ENCODE measurements around the gene TERT. TPM values are rescaled to one million over a fixed set of nuclear protein-coding genes. Genes with fewer than 3 reads are reported as not detected.

TERT gene
- total and polyA plus RNA-seq, 2 of the 8 experiments (the other 6 are each of a cell fraction or from before 2014, with no cell fraction given): 13.1 to 23.1 TPM

GRCh38 chr5:1280177-1281037 lies 14.5 kb downstream of the TERT start:
- H2BK120ac ChIP-seq (replicated peaks; ENCODE audit: low read depth, low read length): no peak overlapping the region
- peaks cover 3% of the 10 kb centered on the region for H3K79me1 ChIP-seq (ENCODE audit: low read depth, low read length)
- H3K4me3 ChIP-seq (ENCODE audit: extremely low read depth in 1 of 4, insufficient read depth in 2 of 4, low read depth in 3 of 4, low read length in 4 of 4): no peak overlapping the region
- H3K23ac ChIP-seq (ENCODE audit: insufficient read length): no peak overlapping the region
- H3K27ac ChIP-seq (ENCODE audit: low read depth, low read length): no peak overlapping the region
- H3K23me2 ChIP-seq (ENCODE audit: low read depth, low read length): peaks cover 3% of the 10 kb centered on the region; the same call in 1 of the 2 replicates
- H4K91ac ChIP-seq (replicated peaks; ENCODE audit: insufficient read length, low read length): no peak overlapping the region
- no peak overlapping the region for H2BK12ac ChIP-seq (ENCODE audit: low read depth, low read length)
- DNase-seq (ENCODE audit: low read depth in 1 of 2, low spot score in 2 of 2) (no peak), FAIRE-seq (no peak)
- peaks cover 6 to 10% of the 10 kb centered on the region in 2 experiments for H4K20me1 ChIP-seq (replicated peaks in 1 of 2; ENCODE audit: control insufficient read depth in 1 of 2, insufficient read depth in 2 of 2, low read length in 2 of 2)
- no peak overlapping the region for H4K8ac ChIP-seq (ENCODE audit: extremely low read depth, insufficient read depth, low read length)
- no peak for TF ChIP-seq CREB1 (IDR thresholded peaks at IDR 0.05)
- TF ChIP-seq KDM1A (IDR thresholded peaks at IDR 0.05; ENCODE audit: borderline replicate concordance, low read length): no peak
- no peak for TF ChIP-seq KDM4A (IDR thresholded peaks at IDR 0.05; ENCODE audit: low read depth, low read length, severe bottlenecking)
- no peak for TF ChIP-seq BCL11A (IDR thresholded peaks at IDR 0.05; ENCODE audit: low read depth in 2 of 2, low read length in 2 of 2)
- no peak for TF ChIP-seq CEBPB (IDR thresholded peaks at IDR 0.05; ENCODE audit: low read depth, low read length)
- no peak for TF ChIP-seq ASH2L (IDR thresholded peaks at IDR 0.05; ENCODE audit: low read length)
- TF ChIP-seq YY1 (IDR thresholded peaks at IDR 0.05; ENCODE audit: low read depth, low read length): no peak
- TF ChIP-seq CHD2 (IDR thresholded peaks at IDR 0.05; ENCODE audit: low read length): no peak
- no peak for TF ChIP-seq EZH2 (IDR thresholded peaks at IDR 0.05; ENCODE audit: low read depth, low read length, severe bottlenecking)
- no peak for TF ChIP-seq PHF8 (conservative IDR thresholded peaks at IDR 0.05; ENCODE audit: low read depth, low read length)
- TF ChIP-seq SUZ12 (IDR thresholded peaks at IDR 0.05; ENCODE audit: low read length): no peak
- TF ChIP-seq CBX8 (IDR thresholded peaks at IDR 0.05; ENCODE audit: borderline replicate concordance, low read depth, low read length): no peak
- CTCF ChIA-PET (ENCODE audit: partially characterized antibody): interaction anchor here (1.4 kb wide), 1 partner anchor 113 kb away, joined by 3 read pairs; no protein-coding TSS in a partner anchor
- no peak overlapping the region for H3K4me2 ChIP-seq (ENCODE audit: insufficient read depth in 1 of 2, low read depth in 2 of 2, low read length in 2 of 2)
- H3K9me3 ChIP-seq (ENCODE audit: insufficient read depth in 2 of 2, low read depth in 1 of 2, low read length in 1 of 2): no peaks in the 10 kb centered on the region
- POLR2A ChIA-PET (ENCODE audit: partially characterized antibody): no interaction called here
- no peak overlapping the region for H3K4ac ChIP-seq (replicated peaks; ENCODE audit: insufficient read length, low read depth, low read length)
- WGBS, 2 experiments (ENCODE audit: extremely low coverage in 1 of 2, insufficient coverage in 1 of 2, insufficient read length in 1 of 2, insufficient replicate concordance in 2 of 2, low coverage in 1 of 2, low lambda C conversion rate in 2 of 2, missing lambda C conversion rate in 1 of 2): 94% methylated on average over 31 of the region's 32 CpGs; no CpG with 5 or more reads in 1 of the 2 experiments
- no peak overlapping the region for H2BK5ac ChIP-seq (ENCODE audit: low read depth, low read length)
- no peak overlapping the region for H3K9ac ChIP-seq (replicated peaks in 1 of 4; ENCODE audit: extremely low read depth in 1 of 4, low read depth in 3 of 4, low read length in 3 of 4)
- no peaks in the 10 kb centered on the region for H3K4me1 ChIP-seq (replicated peaks in 1 of 4; ENCODE audit: control insufficient read depth in 3 of 4, insufficient read depth in 4 of 4, low read length in 3 of 4)
- H3K27me3 ChIP-seq (replicated peaks in 1 of 4; ENCODE audit: control insufficient read depth in 3 of 4, extremely low read depth in 1 of 4, insufficient read depth in 3 of 4, low read length in 3 of 4): no peaks in the 10 kb centered on the region
- peaks cover 0 to 18% (median 8%) of the 10 kb centered on the region in 4 experiments; a peak in 4 of 8 replicates for H3K36me3 ChIP-seq (ENCODE audit: control insufficient read depth in 2 of 4, insufficient read depth in 4 of 4, low read length in 3 of 4)
- H2BK15ac ChIP-seq (ENCODE audit: low read length): no peak overlapping the region
- H2AFZ ChIP-seq (ENCODE audit: low read length): no peak overlapping the region
- no peak overlapping the region for H3K18ac ChIP-seq (ENCODE audit: extremely low read depth, low read length)
- H2BK20ac ChIP-seq (ENCODE audit: low read length): no peak overlapping the region
- no peak overlapping the region for H3K14ac ChIP-seq (ENCODE audit: insufficient read length)
- H3K79me2 ChIP-seq (ENCODE audit: control insufficient read depth in 1 of 2, insufficient read depth in 2 of 2, low read length in 2 of 2): peaks cover 0 to 18% of the 10 kb centered on the region in 2 experiments; a peak in 2 of 4 replicates
- H2AK5ac ChIP-seq (ENCODE audit: low read depth, low read length): no peak overlapping the region
- H3K56ac ChIP-seq (replicated peaks; ENCODE audit: insufficient read length, low read depth, low read length): no peak overlapping the region
- H4K5ac ChIP-seq (ENCODE audit: insufficient read length, low read depth, low read length): no peak overlapping the region
